ENCODE data around the gene CUL3.

GRCh38 chr2:224448236-224448635 lies 136.9 kb downstream of the CUL3 start:
- TF ChIP-seq, protein P1, sequence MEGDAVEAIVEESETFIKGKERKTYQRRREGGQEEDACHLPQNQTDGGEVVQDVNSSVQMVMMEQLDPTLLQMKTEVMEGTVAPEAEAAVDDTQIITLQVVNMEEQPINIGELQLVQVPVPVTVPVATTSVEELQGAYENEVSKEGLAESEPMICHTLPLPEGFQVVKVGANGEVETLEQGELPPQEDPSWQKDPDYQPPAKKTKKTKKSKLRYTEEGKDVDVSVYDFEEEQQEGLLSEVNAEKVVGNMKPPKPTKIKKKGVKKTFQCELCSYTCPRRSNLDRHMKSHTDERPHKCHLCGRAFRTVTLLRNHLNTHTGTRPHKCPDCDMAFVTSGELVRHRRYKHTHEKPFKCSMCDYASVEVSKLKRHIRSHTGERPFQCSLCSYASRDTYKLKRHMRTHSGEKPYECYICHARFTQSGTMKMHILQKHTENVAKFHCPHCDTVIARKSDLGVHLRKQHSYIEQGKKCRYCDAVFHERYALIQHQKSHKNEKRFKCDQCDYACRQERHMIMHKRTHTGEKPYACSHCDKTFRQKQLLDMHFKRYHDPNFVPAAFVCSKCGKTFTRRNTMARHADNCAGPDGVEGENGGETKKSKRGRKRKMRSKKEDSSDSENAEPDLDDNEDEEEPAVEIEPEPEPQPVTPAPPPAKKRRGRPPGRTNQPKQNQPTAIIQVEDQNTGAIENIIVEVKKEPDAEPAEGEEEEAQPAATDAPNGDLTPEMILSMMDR (IDR thresholded peaks at IDR 0.05), result no peak
- TF ChIP-seq EP300 (IDR thresholded peaks at IDR 0.05) (no peak), POLR2AphosphoS5 (IDR thresholded peaks at IDR 0.05) (no peak)

Measured in stomach (tissue), 4 donors.